ENCODE data around the gene MAN2B1.

DNA sequence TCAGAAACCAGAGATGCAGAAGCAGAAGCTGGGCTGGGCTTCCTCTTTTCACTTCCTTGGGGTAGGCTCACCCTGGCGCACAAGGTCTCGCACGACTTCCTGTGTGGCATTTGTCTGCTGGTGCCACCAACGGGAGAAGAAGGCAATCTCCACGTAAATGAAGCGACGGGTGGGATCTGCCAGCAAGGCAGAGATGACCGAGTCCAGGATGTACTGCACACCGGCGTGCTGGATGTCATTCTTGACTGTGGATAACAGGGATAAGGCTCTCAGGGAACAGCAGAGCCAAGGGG lies 1.3 kb downstream of the MAN2B1 start:
- TF ChIP-seq CTCF (IDR thresholded peaks at IDR 0.05; ENCODE audit: low read depth, low read length, poor library complexity, severe bottlenecking) (no peak), EZH2phosphoT487 (IDR thresholded peaks at IDR 0.05; ENCODE audit: borderline replicate concordance, low read length) (no peak)

Data from DOHH2 (cell line).